NB4 (cell line): Measurements from ENCODE around the gene ADGRG6.

Experiments used
- CTCF ChIP-seq: IDR thresholded peaks from one replicate; pipeline ENCODE4 v1.5.1; 2012; ENCODE audit warnings: low read depth, low read length
- MAX ChIP-seq: IDR thresholded peaks from 2 replicates; pipeline ENCODE4 v1.6.1; 2011; ENCODE audit warnings: low read depth, low read length

- no peak for TF ChIP-seq CTCF
- no peak for TF ChIP-seq MAX
These were observed 183.4 kb downstream of the ADGRG6 start for GRCh38 chr6:142485256-142485655.
